ENCODE data around the gene UBAC1.
"Not testable (repeated sequence)": the region's sequence is repeated elsewhere in the genome, so short reads cannot be mapped to it uniquely, and the experiment has no call there.

UBAC1 gene

DNA sequence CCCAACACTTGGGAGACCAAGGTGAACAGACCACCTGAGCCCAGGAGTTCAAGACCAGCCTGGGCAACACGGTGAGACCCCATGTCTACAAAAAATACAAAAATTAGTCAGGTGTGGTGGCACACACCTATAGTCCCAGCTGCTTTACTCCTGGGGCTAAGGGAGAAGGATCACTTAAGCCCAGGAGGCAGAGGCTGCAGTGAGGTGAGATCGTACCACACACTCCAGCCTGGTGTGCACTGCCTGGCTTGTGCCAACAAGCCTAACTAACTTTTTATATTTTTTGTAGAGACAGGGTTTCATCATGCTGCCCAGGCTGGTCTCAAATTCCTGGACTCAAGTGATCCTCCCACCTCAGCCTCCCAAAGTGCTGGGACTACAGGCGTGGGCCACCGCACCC, 10.3 kb downstream of the UBAC1 start:
- H3K9me3 Mint-ChIP-seq; H3K27ac Mint-ChIP-seq; DNase-seq (ENCODE audit: low spot score); H3K4me3 Mint-ChIP-seq; H3K4me1 Mint-ChIP-seq (ENCODE audit: low read depth); H3K27me3 Mint-ChIP-seq (ENCODE audit: low read depth): not testable (repeated sequence)
- H3K36me3 Mint-ChIP-seq (ENCODE audit: low read depth): peaks cover 29% of the 10 kb centered on the region

- Mint-ChIP-seq H3K36me3 (ENCODE audit: low read depth) (peaks cover 34% of the 10 kb centered on the region), H3K9me3 (no peaks in the 10 kb centered on the region), H3K27ac (no peak overlapping the region), H3K27me3 (ENCODE audit: low read depth) (no peaks in the 10 kb centered on the region), H3K4me1 (ENCODE audit: low read depth) (peaks cover 3% of the 10 kb centered on the region), H3K4me3 (no peak overlapping the region)
- no peak for DNase-seq (ENCODE audit: low spot score)
Observed at GRCh38 chr9:135950135-135950682, 11.0 kb downstream of the UBAC1 start.

DNA sequence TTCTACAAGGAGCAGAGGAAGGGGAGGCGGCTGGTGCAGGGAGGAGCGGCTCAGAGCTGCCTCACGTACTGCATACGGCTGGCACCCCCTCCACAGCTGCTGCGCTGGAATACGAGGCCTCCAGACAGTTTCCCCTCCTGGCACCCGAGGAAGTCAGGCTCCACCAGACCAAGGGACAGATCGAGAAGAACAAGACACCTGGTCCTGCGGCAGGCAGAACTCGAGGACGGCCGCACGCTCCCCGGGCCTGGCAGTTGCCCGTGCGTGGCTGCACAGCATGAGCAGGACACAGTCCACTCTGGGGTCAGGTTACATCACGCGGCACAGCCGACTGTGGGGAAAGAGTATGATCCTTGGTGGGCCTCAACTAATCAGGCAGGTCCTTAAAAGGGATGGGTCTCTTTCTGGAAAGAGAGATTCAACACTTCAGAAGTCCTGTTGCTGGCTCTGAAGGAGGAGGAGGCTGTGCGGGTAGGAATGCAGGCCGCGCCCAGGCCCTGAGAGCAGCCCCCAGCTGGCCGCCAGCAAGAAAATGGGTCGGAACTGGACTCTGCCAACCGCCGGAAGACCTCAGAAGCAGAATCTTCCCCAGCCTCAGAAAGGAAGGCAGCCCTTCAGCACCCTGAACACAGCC, 11.6 kb downstream of the UBAC1 start:
- Mint-ChIP-seq H3K27ac (no peak overlapping the region), H3K9me3 (no peaks in the 10 kb centered on the region), H3K27me3 (ENCODE audit: low read depth) (no peaks in the 10 kb centered on the region), H3K4me1 (ENCODE audit: low read depth) (peaks cover 3% of the 10 kb centered on the region), H3K4me3 (no peak overlapping the region), H3K36me3 (ENCODE audit: low read depth) (peaks cover 36% of the 10 kb centered on the region)
- no peak for DNase-seq (ENCODE audit: low spot score)

- peaks cover 3% of the 10 kb centered on the region for H3K4me1 Mint-ChIP-seq (ENCODE audit: low read depth)
- H3K36me3 Mint-ChIP-seq (ENCODE audit: low read depth): peaks cover 40% of the 10 kb centered on the region
- no peak overlapping the region for H3K4me3 Mint-ChIP-seq
- no peaks in the 10 kb centered on the region for H3K9me3 Mint-ChIP-seq
- DNase-seq (ENCODE audit: low spot score): no peak
- H3K27ac Mint-ChIP-seq: no peak overlapping the region
- H3K27me3 Mint-ChIP-seq (ENCODE audit: low read depth): no peaks in the 10 kb centered on the region
Observed at GRCh38 chr9:135948968-135949367, 12.2 kb downstream of the UBAC1 start.

GRCh38 chr9:135948446-135948845, 12.7 kb downstream of the UBAC1 start:
- peaks cover 43% of the 10 kb centered on the region for H3K36me3 Mint-ChIP-seq (ENCODE audit: low read depth)
- no peak for DNase-seq (ENCODE audit: low spot score)
- H3K4me1 Mint-ChIP-seq (ENCODE audit: low read depth): peaks cover 3% of the 10 kb centered on the region
- H3K4me3 Mint-ChIP-seq: no peak overlapping the region
- no peaks in the 10 kb centered on the region for H3K27me3 Mint-ChIP-seq (ENCODE audit: low read depth)
- no peak overlapping the region for H3K27ac Mint-ChIP-seq
- no peaks in the 10 kb centered on the region for H3K9me3 Mint-ChIP-seq

DNA sequence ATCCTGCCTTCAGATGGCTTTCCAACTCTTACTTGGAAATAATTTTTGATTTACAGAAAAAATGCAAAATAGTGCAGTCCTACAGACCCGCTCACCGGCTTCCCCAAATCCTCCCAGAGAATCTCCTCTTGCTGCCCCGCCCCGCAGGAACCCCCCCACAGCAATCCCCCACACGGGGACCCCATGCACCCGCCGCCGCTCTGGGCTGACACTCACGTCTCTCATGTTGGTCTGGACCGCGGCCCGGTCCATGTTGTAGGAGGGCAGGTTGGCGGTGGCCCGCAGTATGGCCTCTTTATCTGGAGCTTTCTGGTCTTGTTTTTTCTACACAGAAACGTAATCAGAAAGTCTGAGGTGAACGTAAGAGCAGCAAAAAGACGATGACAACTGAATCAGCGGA, 13.6 kb downstream of the UBAC1 start:
- Mint-ChIP-seq H3K4me1 (ENCODE audit: low read depth) (peaks cover 3% of the 10 kb centered on the region), H3K4me3 (no peak overlapping the region), H3K36me3 (ENCODE audit: low read depth) (peaks cover 44% of the 10 kb centered on the region), H3K27ac (no peak overlapping the region), H3K9me3 (no peaks in the 10 kb centered on the region), H3K27me3 (ENCODE audit: low read depth) (no peaks in the 10 kb centered on the region)
- DNase-seq (ENCODE audit: low spot score): no peak

- not testable (repeated sequence) for DNase-seq (ENCODE audit: low spot score); H3K27me3 Mint-ChIP-seq (ENCODE audit: low read depth); H3K4me3 Mint-ChIP-seq; H3K9me3 Mint-ChIP-seq; H3K27ac Mint-ChIP-seq; H3K4me1 Mint-ChIP-seq (ENCODE audit: low read depth)
- peaks cover 42% of the 10 kb centered on the region for H3K36me3 Mint-ChIP-seq (ENCODE audit: low read depth)
Observed at GRCh38 chr9:135947105-135947504, 14.1 kb downstream of the UBAC1 start.

DNA sequence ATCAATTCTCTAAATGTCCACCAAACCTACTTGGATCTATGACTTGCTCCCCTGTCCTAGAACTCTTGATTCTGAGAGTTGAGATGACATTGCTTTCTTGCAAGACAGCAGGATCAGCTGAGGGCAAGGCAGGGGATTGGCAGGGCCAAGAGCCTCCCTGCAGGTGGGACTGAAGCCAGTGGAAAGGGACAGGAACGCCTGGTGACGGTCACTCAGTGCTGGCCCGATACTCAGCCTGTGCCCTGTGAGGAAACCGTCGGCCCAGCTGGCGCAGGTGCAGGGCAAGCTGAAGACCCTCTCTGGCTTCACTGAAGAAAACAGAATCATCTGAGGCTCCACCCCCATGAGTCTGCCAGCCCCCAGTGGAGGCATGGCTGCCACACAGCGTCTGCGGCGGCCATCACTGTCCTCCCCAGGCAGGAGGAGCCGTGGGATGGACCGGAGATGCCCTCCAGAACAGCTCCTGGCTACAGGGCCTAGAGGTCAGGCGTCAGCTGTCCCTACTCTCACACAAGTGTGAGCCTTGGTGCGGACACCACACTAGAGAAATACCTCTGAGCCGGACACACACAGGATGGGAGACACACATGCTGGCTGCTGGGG, 14.7 kb downstream of the UBAC1 start:
- Mint-ChIP-seq H3K9me3 (no peaks in the 10 kb centered on the region), H3K4me3 (no peak overlapping the region), H3K4me1 (ENCODE audit: low read depth) (peaks cover 5% of the 10 kb centered on the region), H3K36me3 (ENCODE audit: low read depth) (peaks cover 47% of the 10 kb centered on the region), H3K27ac (no peak overlapping the region), H3K27me3 (ENCODE audit: low read depth) (no peaks in the 10 kb centered on the region)
- no peak for DNase-seq (ENCODE audit: low spot score)

- no peak overlapping the region for H3K4me3 Mint-ChIP-seq
- H3K9me3 Mint-ChIP-seq: no peaks in the 10 kb centered on the region
- DNase-seq (ENCODE audit: low spot score): no peak
- H3K27me3 Mint-ChIP-seq (ENCODE audit: low read depth): no peaks in the 10 kb centered on the region
- H3K27ac Mint-ChIP-seq: no peak overlapping the region
- H3K4me1 Mint-ChIP-seq (ENCODE audit: low read depth): peaks cover 5% of the 10 kb centered on the region
- H3K36me3 Mint-ChIP-seq (ENCODE audit: low read depth): peaks cover 49% of the 10 kb centered on the region
Observed at GRCh38 chr9:135945969-135946368, 15.2 kb downstream of the UBAC1 start.

DNA sequence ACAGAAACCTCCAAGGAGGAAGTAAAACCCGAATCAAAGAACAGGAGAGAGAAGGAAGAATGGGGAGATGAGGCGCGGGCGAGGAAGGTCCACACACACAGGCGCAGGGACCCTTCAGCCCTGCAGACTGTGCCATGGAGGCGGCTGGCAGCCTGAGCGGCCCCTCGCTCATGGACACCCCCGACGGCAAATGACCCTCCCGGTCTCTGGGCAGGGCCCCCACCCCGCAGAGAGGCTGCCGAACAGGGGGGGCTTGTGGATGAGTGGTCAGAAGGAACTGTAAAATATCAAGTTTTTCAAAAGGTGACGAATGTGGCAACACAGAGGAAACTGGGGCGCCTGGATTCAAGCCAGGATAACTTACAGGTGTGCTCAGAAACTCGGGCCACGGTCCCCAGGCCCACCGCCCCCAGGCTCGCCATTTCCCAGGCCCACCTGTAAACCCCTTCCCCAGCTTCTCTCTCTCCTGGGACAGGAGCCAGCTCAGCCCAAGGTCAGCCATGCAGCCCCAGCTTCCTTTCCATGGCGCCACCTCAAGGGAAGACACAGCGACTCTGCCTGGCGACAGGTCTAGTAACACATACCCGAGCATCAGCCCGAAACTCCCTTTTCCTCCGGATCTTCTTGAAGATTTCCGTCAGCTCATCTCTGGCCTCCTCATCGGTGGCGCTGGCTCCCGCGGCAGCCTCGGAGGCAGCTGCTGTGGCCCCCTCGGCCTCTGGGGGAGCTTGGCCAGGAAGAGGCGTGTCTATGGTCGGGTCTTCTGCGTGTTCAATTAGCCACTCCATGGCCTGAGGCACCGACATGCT, 16.5 kb downstream of the UBAC1 start:
- Mint-ChIP-seq H3K9me3 (no peaks in the 10 kb centered on the region), H3K4me3 (no peak overlapping the region), H3K4me1 (ENCODE audit: low read depth) (peaks cover 5% of the 10 kb centered on the region), H3K27me3 (ENCODE audit: low read depth) (no peaks in the 10 kb centered on the region), H3K36me3 (ENCODE audit: low read depth) (peaks cover 52% of the 10 kb centered on the region), H3K27ac (no peak overlapping the region)
- DNase-seq (ENCODE audit: low spot score): no peak

GRCh38 chr9:135943604-135944003, 17.6 kb downstream of the UBAC1 start:
- not testable (repeated sequence) for H3K4me3 Mint-ChIP-seq; DNase-seq (ENCODE audit: low spot score); H3K27ac Mint-ChIP-seq; H3K9me3 Mint-ChIP-seq; H3K4me1 Mint-ChIP-seq (ENCODE audit: low read depth); H3K27me3 Mint-ChIP-seq (ENCODE audit: low read depth)
- H3K36me3 Mint-ChIP-seq (ENCODE audit: low read depth): peaks cover 53% of the 10 kb centered on the region

DNA sequence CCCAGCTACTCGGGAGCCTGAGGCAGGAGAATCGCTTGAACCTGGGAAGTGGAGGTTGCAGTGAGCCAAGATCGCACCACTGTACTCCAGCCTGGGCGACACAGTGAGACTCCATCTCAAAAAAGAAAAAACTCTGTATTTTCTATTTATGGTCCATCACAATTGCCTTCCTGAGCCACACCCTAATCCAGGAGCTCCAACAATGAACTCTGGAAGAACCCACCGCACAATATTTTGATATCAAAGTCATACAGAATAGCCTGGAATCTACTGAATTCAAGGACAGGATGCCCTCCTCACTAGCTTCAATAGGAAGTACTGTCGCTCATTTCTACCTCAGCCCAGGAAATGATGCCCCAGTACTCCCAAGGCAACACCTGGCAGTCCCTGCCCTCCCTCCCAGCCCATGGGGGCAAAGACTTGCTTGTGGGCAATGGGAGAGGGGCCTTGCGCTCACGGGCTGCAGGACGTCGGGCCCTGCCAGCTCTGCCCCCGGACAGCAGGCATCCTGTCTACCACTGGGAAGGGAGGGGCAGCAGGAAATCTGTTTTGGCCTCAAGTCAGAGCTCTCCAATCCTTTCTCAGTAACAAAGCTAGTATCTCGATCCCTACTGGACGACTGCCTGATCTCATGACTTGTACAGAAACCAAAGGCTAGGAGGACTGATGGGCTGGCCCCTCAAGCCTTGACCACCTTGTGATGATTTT, 19.7 kb downstream of the UBAC1 start:
- Mint-ChIP-seq H3K27me3 (ENCODE audit: low read depth) (peaks cover 3% of the 10 kb centered on the region), H3K36me3 (ENCODE audit: low read depth) (peaks cover 70% of the 10 kb centered on the region), H3K27ac (no peak overlapping the region), H3K9me3 (peaks cover 5% of the 10 kb centered on the region), H3K4me1 (ENCODE audit: low read depth) (peaks cover 7% of the 10 kb centered on the region), H3K4me3 (no peak overlapping the region)
- DNase-seq (ENCODE audit: low spot score): no peak

GRCh38 chr9:135939351-135940265, 21.6 kb downstream of the UBAC1 start:
- Mint-ChIP-seq H3K4me1 (ENCODE audit: low read depth) (peaks cover 7% of the 10 kb centered on the region), H3K27me3 (ENCODE audit: low read depth) (peaks cover 3% of the 10 kb centered on the region), H3K4me3 (peak overlapping the region; percentile 48), H3K27ac (peak overlapping the region; percentile 88), H3K9me3 (peaks cover 5% of the 10 kb centered on the region), H3K36me3 (ENCODE audit: low read depth) (peaks cover 66% of the 10 kb centered on the region)
- peak; percentile 51 for DNase-seq (ENCODE audit: low spot score)
